BJ (cell line): ENCODE measurements around the gene GORASP2. TPM values are rescaled to one million over a fixed set of nuclear protein-coding genes. Genes with fewer than 3 reads are reported as not detected.
A peak's percentile ranks its signal among the peaks of the same experiment; 100 is the strongest.

Experiments
- CTCF ChIA-PET: fragments of 350-600 bp; formaldehyde crosslinking; extraction: SDS; loops from one replicate; lab custom pipeline; 2021; ENCODE audit warnings: antibody characterized with exemption, inconsistent platforms; lab: Yijun Ruan, JAX
- POLR2A ChIA-PET: fragments of 300-600 bp; sonication (Branson Sonifier 250); formaldehyde crosslinking; extraction: SDS; loops from one replicate; lab custom pipeline; 2021; ENCODE audit warnings: antibody characterized with exemption; lab: Charles Lee
- DNase-seq: peaks from one replicate; pipeline ENCODE4 v3.0.0-alpha.2; 2011; ENCODE audit warnings: low read depth
- H3K27me3 ChIP-seq: 2 replicates; pipeline ENCODE4 v1.6.0; 2011; ENCODE audit warnings: low read length; ENCODE audit not compliant: control insufficient read depth, insufficient read depth
- H3K36me3 ChIP-seq: 2 replicates; pipeline ENCODE4 v1.5.1; 2011; ENCODE audit warnings: low read length; ENCODE audit not compliant: control insufficient read depth, insufficient read depth
- H3K4me3 ChIP-seq: 2 replicates; pipeline ENCODE4 v1.5.1; 2011; ENCODE audit warnings: low read depth, mild to moderate bottlenecking, control low read depth, low read length
- polyA plus RNA-seq: library from polyadenylated mRNA; depleted of rRNA; stranded (reverse); fragments of >200 nt; gene quantifications from 2 replicates; pipeline ENCODE4 v1.2.3, GENCODE V29; 2011
- TF ChIP-seq, protein P1 (sequence below): IDR thresholded peaks from 2 replicates; pipeline ENCODE4 v1.5.1; 2011; ENCODE audit warnings: low read depth, mild to moderate bottlenecking, control low read depth, inconsistent platforms, low read length, moderate library complexity; ENCODE audit not compliant: insufficient read depth

The GORASP2 gene
- polyA plus RNA-seq, 1 experiment = 194 TPM

DNA sequence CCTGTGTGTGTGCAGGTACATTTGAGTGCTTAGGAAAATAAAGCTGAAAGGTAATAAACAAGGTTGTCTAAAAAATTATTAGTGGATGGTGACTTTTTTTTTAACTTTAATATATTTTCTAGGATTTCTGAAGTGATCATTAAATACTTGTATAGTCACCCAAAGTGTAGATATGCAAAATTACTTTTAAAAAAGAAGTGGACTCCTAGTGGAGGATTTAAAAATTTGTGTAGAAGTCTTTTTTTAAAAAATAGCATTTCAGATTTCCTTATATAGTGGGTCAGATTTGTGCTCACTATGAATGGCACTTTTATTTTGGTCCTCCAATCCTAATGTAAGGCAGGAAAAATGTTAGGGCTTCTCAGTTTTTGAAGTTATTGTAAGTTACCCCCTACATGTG lies 3.9 kb downstream of the GORASP2 start:
- TF ChIP-seq, protein P1, sequence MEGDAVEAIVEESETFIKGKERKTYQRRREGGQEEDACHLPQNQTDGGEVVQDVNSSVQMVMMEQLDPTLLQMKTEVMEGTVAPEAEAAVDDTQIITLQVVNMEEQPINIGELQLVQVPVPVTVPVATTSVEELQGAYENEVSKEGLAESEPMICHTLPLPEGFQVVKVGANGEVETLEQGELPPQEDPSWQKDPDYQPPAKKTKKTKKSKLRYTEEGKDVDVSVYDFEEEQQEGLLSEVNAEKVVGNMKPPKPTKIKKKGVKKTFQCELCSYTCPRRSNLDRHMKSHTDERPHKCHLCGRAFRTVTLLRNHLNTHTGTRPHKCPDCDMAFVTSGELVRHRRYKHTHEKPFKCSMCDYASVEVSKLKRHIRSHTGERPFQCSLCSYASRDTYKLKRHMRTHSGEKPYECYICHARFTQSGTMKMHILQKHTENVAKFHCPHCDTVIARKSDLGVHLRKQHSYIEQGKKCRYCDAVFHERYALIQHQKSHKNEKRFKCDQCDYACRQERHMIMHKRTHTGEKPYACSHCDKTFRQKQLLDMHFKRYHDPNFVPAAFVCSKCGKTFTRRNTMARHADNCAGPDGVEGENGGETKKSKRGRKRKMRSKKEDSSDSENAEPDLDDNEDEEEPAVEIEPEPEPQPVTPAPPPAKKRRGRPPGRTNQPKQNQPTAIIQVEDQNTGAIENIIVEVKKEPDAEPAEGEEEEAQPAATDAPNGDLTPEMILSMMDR = no peak
- ChIA-PET POLR2A (no interaction called here), CTCF (no interaction called here)
- H3K4me3 ChIP-seq = no peak overlapping the region
- H3K27me3 ChIP-seq = no peaks in the 10 kb centered on the region
- DNase-seq = no peak
- H3K36me3 ChIP-seq = peaks cover 1% of the 10 kb centered on the region; the same call in 1 of the 2 replicates

DNA sequence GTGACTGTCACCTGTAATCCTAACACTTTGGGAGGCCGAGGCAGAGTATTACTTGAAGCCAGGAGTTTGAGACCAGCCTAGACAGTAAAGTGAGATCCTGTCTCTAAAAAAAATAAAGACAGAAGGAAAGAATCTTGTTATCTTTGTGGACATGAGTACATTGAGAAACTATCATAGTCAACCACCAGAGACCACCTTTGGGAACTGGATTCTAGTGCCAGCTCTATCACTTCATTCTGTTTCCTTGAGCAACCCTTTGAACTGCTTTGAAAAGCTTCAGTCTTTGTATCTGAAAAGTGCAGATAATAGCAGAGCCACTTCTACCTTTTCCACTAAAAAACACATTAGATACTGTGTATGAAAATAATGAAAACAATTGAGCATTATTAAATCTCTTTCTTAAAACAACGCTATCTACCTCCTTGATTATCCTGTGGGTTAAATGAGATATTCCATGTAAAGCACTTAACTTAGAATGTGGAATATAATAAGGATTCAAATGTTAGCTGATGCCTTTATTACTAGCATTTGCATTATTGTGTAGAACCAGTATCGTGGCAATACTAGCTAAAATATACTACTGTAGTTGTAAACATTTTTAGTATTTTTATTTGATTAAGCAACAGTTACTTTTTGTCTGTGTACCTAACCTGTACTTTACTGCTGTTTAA lies 8.8 kb downstream of the GORASP2 start:
- no peaks in the 10 kb centered on the region for H3K27me3 ChIP-seq
- no peak for DNase-seq
- peaks cover 1% of the 10 kb centered on the region; the same call in 1 of the 2 replicates for H3K36me3 ChIP-seq
- no peak overlapping the region for H3K4me3 ChIP-seq
- ChIA-PET CTCF (interaction anchor here (0.6 to 3.6 kb wide), 2 partner anchors 9 to 443 kb away, joined by 3 to 26 read pairs; partner anchors contain the start of gene GORASP2), POLR2A (no interaction called here)
- TF ChIP-seq, protein P1 = no peak

DNA sequence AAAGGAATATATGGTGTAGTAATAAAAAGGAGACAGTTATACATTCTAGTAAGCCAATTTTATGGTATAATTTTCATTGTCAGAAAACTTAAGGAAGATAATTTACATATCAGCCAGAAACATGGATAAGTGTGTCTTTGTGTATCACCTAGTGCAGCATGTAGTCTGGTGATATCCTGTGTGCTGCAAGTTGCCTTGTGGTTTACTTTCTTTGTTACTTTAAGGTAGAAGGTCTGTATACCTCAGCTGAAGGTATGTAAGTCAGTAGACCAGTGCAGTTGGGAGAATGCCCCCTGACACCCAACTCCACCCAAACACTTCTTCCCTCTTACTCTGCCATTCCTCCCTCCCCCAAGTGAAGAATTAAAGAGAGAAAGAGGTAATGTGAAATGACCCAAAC lies 11.0 kb downstream of the GORASP2 start:
- CTCF ChIA-PET = interaction anchor here (1.6 to 3.6 kb wide), 2 partner anchors 11 kb away, joined by 12 to 26 read pairs; partner anchors contain the start of gene GORASP2
- Histone ChIP-seq H3K36me3 (peaks cover 1% of the 10 kb centered on the region; the same call in 1 of the 2 replicates), H3K4me3 (no peak overlapping the region), H3K27me3 (no peaks in the 10 kb centered on the region)
- TF ChIP-seq, protein P1 = no peak
- POLR2A ChIA-PET = no interaction called here
- no peak for DNase-seq

DNA sequence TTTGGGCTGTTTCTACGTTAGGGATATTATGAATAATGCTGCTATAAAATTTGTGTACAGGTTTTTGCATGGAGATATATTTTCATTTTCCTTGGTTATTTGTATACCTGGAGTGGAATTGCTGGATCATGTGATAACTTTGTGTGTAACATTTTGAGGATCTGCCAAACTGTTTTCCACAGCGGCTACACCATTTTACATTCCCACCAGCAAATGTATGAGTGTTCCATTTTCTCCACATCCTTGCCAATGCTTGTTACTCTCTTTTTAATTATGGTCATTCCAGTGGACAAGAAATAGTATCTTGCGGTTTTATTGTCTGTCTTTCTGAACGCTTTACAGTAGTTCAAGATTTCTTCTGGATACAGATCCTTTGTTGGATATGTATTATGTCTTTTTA lies 13.6 kb downstream of the GORASP2 start:
- H3K4me3 ChIP-seq = no peak overlapping the region
- no peaks in the 10 kb centered on the region for H3K36me3 ChIP-seq
- peak; percentile 25 for DNase-seq
- no peaks in the 10 kb centered on the region for H3K27me3 ChIP-seq
- TF ChIP-seq, protein P1 = no peak
- ChIA-PET CTCF (interaction anchor here (1.8 kb wide), 1 partner anchor 13 kb away, joined by 12 read pairs; the partner anchor contains the start of gene GORASP2), POLR2A (no interaction called here)

DNA sequence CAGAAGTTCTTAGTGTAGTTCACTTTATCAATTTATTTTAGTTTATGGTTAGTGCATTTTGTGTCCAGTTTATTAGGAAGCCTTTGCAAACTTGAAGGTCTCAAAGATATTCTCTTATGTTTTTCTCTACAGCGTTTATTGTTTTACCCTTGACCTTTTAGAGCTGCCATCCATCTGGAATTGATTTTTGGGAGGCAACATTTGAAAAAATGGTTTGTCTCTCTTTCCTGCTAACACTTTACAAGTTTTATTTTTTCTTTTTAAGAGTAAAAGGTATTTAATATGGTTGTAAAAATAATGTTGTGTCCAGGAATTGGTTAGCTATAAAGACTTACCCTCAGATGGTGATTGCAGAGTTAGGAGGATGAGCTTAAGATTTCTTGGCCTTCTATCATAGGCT lies 14.0 kb downstream of the GORASP2 start:
- ChIA-PET CTCF (interaction anchor here (1.8 kb wide), 1 partner anchor 14 kb away, joined by 12 read pairs; the partner anchor contains the start of gene GORASP2), POLR2A (interaction anchor here (0.5 kb wide), 1 partner anchor 13 kb away, joined by 7 read pairs; no protein-coding TSS in a partner anchor)
- TF ChIP-seq, protein P1 = no peak
- Histone ChIP-seq H3K36me3 (no peaks in the 10 kb centered on the region), H3K4me3 (no peak overlapping the region), H3K27me3 (no peaks in the 10 kb centered on the region)
- DNase-seq = peak; percentile 53
